Caki2 (cell line): ENCODE results near the gene GPR12. TPM values are rescaled to one million over a fixed set of nuclear protein-coding genes. Genes with fewer than 3 reads are reported as not detected.

Source experiments
- DNase-seq: peaks from one replicate; pipeline ENCODE4 v3.0.0-alpha.2; 2015; ENCODE audit warnings: low read depth
- in situ Hi-C: cut with HindIII; loops from 2 replicates; pipeline ENCODE4 v1.10.0; 2016; ENCODE audit warnings: low sequenced_read_pairs, low pct_unique_long_range_greater_than_20kb, mixed read lengths
- total RNA-seq: library from RNA; depleted of rRNA; stranded (reverse); fragments of >200 nt; shearing (Covaris generic); gene quantifications from 2 replicates; pipeline ENCODE4 v1.2.3, GENCODE V29; 2014; ENCODE audit warnings: low replicate concordance; rRNA removed

The GPR12 gene
- not detected in 2 replicates for total RNA-seq

- DNase-seq = no peak
- in situ Hi-C loops = no loop called here
Observed at GRCh38 chr13:26759907-26760831, at the start of gene GPR12. Gene GPR12, minus strand, starts transcription at chr13:26760786. Its CDS starts 959 bp downstream, at chr13:26759827.

GRCh38 chr13:26810095-26810494 is 49.5 kb upstream of the GPR12 start:
- DNase-seq = no peak
- in situ Hi-C loops = no loop called here

GRCh38 chr13:26806891-26807290 is 46.3 kb upstream of the GPR12 start:
- in situ Hi-C loops = no loop called here

GRCh38 chr13:26787961-26788360 is 27.4 kb upstream of the GPR12 start:
- in situ Hi-C loops = no loop called here
- DNase-seq = no peak

More at GRCh38 chr13:26806891-26807290, 46.3 kb upstream of the GPR12 start:
- no peak for DNase-seq

GRCh38 chr13:26786651-26787295 is 26.2 kb upstream of the GPR12 start:
- in situ Hi-C loops = no loop called here
- DNase-seq = no peak

GRCh38 chr13:26785838-26786630 is 25.4 kb upstream of the GPR12 start:
- no peak for DNase-seq
- in situ Hi-C loops = no loop called here

GRCh38 chr13:26784704-26785639 is 24.4 kb upstream of the GPR12 start:
- DNase-seq = no peak
- in situ Hi-C loops = no loop called here

- in situ Hi-C loops = no loop called here
- DNase-seq = no peak
Observed at GRCh38 chr13:26780411-26780810, 19.8 kb upstream of the GPR12 start.

- DNase-seq = no peak
- in situ Hi-C loops = no loop called here
Observed at GRCh38 chr13:26779321-26779720, 18.7 kb upstream of the GPR12 start.

GRCh38 chr13:26772531-26772930 is 11.9 kb upstream of the GPR12 start:
- no peak for DNase-seq
- in situ Hi-C loops = no loop called here

GRCh38 chr13:26771796-26772195 is 11.2 kb upstream of the GPR12 start:
- no peak for DNase-seq

GRCh38 chr13:26762745-26763345 is 2.3 kb upstream of the GPR12 start:
- in situ Hi-C loops = no loop called here
- DNase-seq = no peak

More at GRCh38 chr13:26771796-26772195, 11.2 kb upstream of the GPR12 start:
- in situ Hi-C loops = no loop called here

GRCh38 chr13:26760832-26761582 is 421 bp upstream of the GPR12 start:
- in situ Hi-C loops = no loop called here
- DNase-seq = no peak

GRCh38 chr13:26759249-26759906 is 1.2 kb downstream of the GPR12 start:
- in situ Hi-C loops = no loop called here

GRCh38 chr13:26758496-26759157 is 2.0 kb downstream of the GPR12 start:
- no peak for DNase-seq
- in situ Hi-C loops = no loop called here

More at GRCh38 chr13:26759249-26759906, 1.2 kb downstream of the GPR12 start:
- no peak for DNase-seq

- in situ Hi-C loops = no loop called here
- no peak for DNase-seq
Observed at GRCh38 chr13:26756961-26757360, 3.6 kb downstream of the GPR12 start.
